Neural crest cell (in vitro differentiated cells): ENCODE results near the gene NEU1. TPM values are rescaled to one million over a fixed set of nuclear protein-coding genes. Genes with fewer than 3 reads are reported as not detected.
"Not testable (repeated sequence)": the region's sequence is repeated elsewhere in the genome, so short reads cannot be mapped to it uniquely, and the experiment has no call there.

Experiments
- DNase-seq: peaks from one replicate; pipeline ENCODE4 v3.0.0; 2021; ENCODE audit warnings: low read depth, mixed read lengths, low spot score
- H3K27ac Mint-ChIP-seq: one replicate; pipeline ENCODE4 v1.8.0; 2021; ENCODE audit warnings: mild to moderate bottlenecking, mixed read lengths; ENCODE audit not compliant: unreplicated experiment
- H3K27me3 Mint-ChIP-seq: 2 replicates; pipeline ENCODE4 v1.8.0; 2021; ENCODE audit warnings: low read depth, mild to moderate bottlenecking, mixed read lengths
- H3K36me3 Mint-ChIP-seq: 2 replicates; pipeline ENCODE4 v1.8.0; 2021; ENCODE audit warnings: low read depth, mild to moderate bottlenecking, mixed read lengths
- H3K4me1 Mint-ChIP-seq: 2 replicates; pipeline ENCODE4 v1.8.0; 2021; ENCODE audit warnings: mixed read lengths
- H3K4me3 Mint-ChIP-seq: one replicate; pipeline ENCODE4 v1.8.0; 2021; ENCODE audit warnings: mild to moderate bottlenecking, mixed read lengths
- H3K9me3 Mint-ChIP-seq: 2 replicates; pipeline ENCODE4 v1.8.0; 2021; ENCODE audit warnings: mixed read lengths
- total RNA-seq: library from RNA; stranded (reverse); gene quantifications from 2 replicates; pipeline ENCODE4 v1.2.1, GENCODE V29; 2021
- TF ChIP-seq, protein P1 (sequence below): fragments of 200-600 bp; sonication (generic); conservative IDR thresholded peaks from 2 replicates; pipeline ENCODE4 v1.5.0; 2021; ENCODE audit warnings: antibody characterized with exemption, mild to moderate bottlenecking

The NEU1 gene
- total RNA-seq, 1 donor from 2014 or later = 49.9 TPM

DNA sequence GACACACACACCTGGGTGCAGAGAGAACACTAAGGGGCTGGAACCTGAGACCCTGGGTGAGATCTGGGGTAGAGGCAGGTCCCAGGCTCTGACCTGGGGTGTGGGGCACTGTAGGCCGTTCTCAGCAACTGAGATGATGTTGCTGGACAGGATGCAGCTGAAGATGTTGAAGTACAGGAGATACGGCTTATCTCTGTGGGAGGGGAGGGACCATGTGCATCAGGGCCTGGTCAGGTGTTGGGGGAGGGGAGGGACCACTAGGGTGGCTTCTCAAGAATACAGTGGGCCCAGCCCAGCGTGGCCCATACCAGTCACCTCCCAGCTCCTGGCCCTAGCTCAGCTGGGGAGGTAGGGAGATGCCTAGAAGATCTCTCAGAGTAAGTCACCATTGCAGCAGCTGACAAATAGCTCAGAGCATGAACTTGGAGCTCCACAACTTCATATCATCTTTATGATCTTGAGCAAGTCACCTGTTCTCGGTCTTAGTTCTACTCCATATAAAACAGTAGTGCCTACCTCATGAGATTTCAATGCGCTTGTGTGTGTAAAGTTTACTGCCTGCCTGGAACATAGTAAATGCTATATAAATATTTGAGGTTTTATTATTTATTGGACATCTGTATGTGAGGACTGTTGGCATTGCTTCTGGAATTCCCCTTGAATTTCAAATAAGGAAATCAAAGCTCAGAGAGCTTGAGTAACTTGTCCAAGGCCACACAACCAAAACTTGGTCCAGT lies 12.4 kb upstream of the NEU1 start:
- no peaks in the 10 kb centered on the region for H3K27me3 Mint-ChIP-seq
- TF ChIP-seq, protein P1, sequence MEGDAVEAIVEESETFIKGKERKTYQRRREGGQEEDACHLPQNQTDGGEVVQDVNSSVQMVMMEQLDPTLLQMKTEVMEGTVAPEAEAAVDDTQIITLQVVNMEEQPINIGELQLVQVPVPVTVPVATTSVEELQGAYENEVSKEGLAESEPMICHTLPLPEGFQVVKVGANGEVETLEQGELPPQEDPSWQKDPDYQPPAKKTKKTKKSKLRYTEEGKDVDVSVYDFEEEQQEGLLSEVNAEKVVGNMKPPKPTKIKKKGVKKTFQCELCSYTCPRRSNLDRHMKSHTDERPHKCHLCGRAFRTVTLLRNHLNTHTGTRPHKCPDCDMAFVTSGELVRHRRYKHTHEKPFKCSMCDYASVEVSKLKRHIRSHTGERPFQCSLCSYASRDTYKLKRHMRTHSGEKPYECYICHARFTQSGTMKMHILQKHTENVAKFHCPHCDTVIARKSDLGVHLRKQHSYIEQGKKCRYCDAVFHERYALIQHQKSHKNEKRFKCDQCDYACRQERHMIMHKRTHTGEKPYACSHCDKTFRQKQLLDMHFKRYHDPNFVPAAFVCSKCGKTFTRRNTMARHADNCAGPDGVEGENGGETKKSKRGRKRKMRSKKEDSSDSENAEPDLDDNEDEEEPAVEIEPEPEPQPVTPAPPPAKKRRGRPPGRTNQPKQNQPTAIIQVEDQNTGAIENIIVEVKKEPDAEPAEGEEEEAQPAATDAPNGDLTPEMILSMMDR = no peak
- no peak for DNase-seq
- no peaks in the 10 kb centered on the region for H3K9me3 Mint-ChIP-seq
- H3K4me3 Mint-ChIP-seq = no peak overlapping the region
- H3K4me1 Mint-ChIP-seq = peaks cover 4% of the 10 kb centered on the region
- H3K27ac Mint-ChIP-seq = no peak overlapping the region
- no peaks in the 10 kb centered on the region for H3K36me3 Mint-ChIP-seq

DNA sequence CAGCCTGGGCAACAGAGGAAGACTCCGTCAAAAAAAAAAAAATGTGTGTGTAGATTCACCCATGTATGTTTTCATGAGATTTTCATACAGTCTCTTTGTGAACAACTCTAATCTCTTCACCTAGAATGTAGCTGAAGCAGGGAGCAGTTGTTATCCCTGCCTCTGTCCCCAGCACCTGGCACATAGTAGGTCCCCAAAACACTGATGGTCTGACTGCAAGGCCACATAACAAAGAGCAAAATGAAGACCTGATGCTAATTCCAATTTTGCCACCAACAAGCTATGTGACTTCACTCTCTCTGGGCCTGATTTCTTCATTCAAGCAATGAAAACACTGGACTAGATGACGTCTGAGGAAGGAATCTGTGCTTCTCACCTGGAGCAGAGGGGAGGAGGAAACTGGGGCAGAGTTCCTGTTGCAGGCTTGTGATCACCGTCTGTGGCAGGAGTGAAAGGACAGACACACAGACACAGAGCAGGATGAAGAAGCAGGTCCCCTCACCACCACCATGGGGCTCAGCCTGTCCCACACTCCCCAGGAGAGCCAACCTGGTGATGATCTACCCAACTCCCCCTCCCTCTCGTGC lies 11.6 kb upstream of the NEU1 start:
- peaks cover 7% of the 10 kb centered on the region for H3K4me1 Mint-ChIP-seq
- H3K36me3 Mint-ChIP-seq = no peaks in the 10 kb centered on the region
- no peaks in the 10 kb centered on the region for H3K9me3 Mint-ChIP-seq
- no peak for DNase-seq
- H3K27ac Mint-ChIP-seq = no peak overlapping the region
- TF ChIP-seq, protein P1 = no peak
- H3K27me3 Mint-ChIP-seq = no peaks in the 10 kb centered on the region
- no peak overlapping the region for H3K4me3 Mint-ChIP-seq

DNA sequence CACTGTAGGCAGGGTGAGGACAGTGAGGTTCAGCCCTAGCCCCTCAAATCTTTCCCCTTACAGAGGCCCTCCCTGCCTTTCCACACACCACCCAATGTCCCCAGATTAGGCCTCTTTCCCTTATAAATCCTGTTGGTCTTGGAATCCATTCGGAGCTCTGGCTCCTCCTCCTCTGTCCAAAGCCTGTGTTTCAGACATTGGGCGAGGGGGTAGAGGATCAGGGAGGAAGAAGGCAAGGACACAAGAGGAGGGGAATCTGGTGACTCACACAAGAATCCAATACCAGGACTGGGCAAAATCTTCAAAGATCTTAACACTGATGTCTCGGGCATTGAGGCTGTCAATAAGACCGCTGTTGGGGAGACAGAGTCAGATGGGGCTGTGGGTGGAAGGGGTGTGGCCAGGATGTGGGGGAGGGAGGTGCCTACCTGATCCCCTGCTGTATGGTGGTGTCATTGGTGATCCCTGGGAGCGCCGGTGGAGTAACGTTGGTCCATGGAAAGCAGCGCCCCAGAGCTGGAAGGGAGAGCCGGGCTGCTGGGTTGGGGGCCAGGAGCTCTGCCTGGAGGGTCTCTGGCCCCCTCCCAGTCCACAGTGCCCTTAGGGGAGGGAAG lies 8.5 kb upstream of the NEU1 start:
- H3K36me3 Mint-ChIP-seq = no peaks in the 10 kb centered on the region
- H3K27ac Mint-ChIP-seq = peak overlapping the region; percentile 71
- H3K9me3 Mint-ChIP-seq = no peaks in the 10 kb centered on the region
- DNase-seq = no peak
- H3K27me3 Mint-ChIP-seq = no peaks in the 10 kb centered on the region
- peaks cover 10% of the 10 kb centered on the region for H3K4me1 Mint-ChIP-seq
- TF ChIP-seq, protein P1 = no peak
- H3K4me3 Mint-ChIP-seq = no peak overlapping the region

DNA sequence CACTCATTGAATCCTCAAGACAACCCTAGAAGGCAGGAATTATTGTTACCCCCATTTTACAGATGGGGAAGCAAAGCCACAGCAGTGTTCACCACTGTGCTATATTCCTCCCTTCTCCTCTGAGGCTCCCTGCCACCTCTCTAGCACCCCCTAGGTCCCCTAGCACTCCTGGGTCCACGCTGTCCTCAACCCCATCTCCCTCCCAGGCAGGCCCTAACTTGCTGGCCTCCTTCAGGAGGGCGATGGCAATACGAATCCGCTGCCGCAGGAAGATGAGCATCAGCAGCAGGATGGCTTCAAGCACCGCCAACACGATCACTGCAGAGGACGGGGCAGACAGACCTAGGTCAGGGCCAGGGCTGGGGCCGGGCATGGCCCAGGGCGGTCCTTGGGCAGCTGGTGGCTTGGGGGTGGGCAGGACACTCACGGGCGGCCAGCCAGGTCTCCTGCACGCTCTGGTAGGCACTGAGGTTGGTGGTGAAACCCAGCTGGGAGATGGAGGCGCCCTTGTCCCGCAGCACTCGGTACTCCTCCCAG lies 7.8 kb upstream of the NEU1 start:
- H3K36me3 Mint-ChIP-seq = no peaks in the 10 kb centered on the region
- DNase-seq = no peak
- TF ChIP-seq, protein P1 = no peak
- H3K27ac Mint-ChIP-seq = no peak overlapping the region
- no peaks in the 10 kb centered on the region for H3K27me3 Mint-ChIP-seq
- H3K4me1 Mint-ChIP-seq = peaks cover 10% of the 10 kb centered on the region
- H3K4me3 Mint-ChIP-seq = no peak overlapping the region
- no peaks in the 10 kb centered on the region for H3K9me3 Mint-ChIP-seq

DNA sequence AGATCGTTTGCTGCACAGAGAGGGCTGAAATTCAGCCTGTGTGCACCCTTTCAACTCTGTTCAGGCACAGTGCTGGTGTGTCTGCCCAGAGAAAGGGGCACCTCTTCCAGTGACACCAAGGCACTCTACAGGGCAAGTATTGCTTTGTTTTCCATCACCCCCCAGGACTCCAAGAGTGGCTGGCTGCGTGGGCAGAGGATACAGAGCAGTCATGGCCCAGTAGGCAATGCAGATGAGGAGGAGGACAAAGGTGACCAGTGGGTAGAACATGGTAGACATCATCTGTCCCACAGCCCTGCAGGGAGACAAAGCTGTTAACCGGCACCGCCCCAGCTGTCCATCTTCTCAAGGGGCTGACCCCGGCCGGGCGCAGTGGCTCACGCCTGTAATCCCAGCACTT lies 6.7 kb upstream of the NEU1 start:
- Mint-ChIP-seq H3K27ac (no peak overlapping the region), H3K4me3 (peak overlapping the region; percentile 31)
- TF ChIP-seq, protein P1 = no peak

DNA sequence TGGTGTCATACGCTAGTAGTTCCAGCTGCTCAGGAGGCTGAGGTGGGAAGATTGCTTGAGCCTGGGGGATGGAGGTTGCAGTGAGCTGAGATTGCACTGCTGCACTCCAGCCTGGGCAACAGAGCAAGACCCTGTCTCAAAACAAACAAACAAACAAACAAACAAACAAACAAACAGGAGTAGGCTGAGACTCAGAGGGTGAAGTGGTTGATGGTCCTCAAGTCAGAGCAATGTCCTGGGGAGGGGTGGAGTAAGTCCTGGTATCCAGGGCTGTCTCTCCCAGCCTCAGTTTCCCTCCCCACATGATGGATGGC lies 6.0 kb upstream of the NEU1 start:
- H3K36me3 Mint-ChIP-seq, H3K27ac Mint-ChIP-seq, DNase-seq, H3K4me3 Mint-ChIP-seq, H3K9me3 Mint-ChIP-seq, H3K27me3 Mint-ChIP-seq: not testable (repeated sequence)
- peaks cover 24% of the 10 kb centered on the region for H3K4me1 Mint-ChIP-seq

More for the DNA sequence above, 6.7 kb upstream of the NEU1 start:
- no peak for DNase-seq
- Mint-ChIP-seq H3K4me1 (peaks cover 19% of the 10 kb centered on the region), H3K27me3 (no peaks in the 10 kb centered on the region), H3K36me3 (no peaks in the 10 kb centered on the region), H3K9me3 (no peaks in the 10 kb centered on the region)
